ENCODE data around the gene KLHL14. TPM values are rescaled to one million over a fixed set of nuclear protein-coding genes. Genes with fewer than 3 reads are reported as not detected.

Gene KLHL14
- total and polyA plus RNA-seq, 2 of the 13 experiments (the other 11 are each of a cell fraction or from before 2014, with no cell fraction given) = 16.0 to 41.8 TPM

DNA sequence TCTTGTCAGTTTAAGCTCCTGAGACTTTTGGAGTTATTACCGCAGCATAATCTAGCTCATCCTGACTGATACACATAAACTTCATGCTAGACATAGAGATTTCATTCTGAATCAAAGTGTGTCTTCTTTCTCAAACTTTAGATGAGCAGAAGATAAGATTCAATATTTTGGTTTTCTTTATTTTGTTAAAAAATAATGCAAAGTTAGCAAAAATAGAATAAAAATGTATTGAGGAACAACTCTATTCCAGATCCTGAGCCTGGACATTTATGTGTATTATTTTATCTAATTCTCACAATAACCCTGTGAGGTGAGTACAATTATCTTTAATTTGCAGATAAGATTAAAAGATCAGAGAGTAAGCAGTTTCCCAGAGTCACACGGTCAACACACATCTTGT lies 38.4 kb downstream of the KLHL14 start:
- Histone ChIP-seq H4K20me1 (ENCODE audit: insufficient read depth, low read length) (no peaks in the 10 kb centered on the region; the same call in 1 of the 2 replicates), H3K4me2 (ENCODE audit: low read depth, low read length) (no peak overlapping the region), H3K4me1 (ENCODE audit: insufficient read depth, low read length) (no peaks in the 10 kb centered on the region), H2AFZ (ENCODE audit: low read length) (no peak overlapping the region), H3K36me3 (replicated peaks in 1 of 2; ENCODE audit: control insufficient read depth in 1 of 2, insufficient read depth in 2 of 2, low read length in 2 of 2) (peaks cover 10 to 68% of the 10 kb centered on the region in 2 experiments), H3K27ac (ENCODE audit: extremely low read length, insufficient read depth, low read length) (no peak overlapping the region), H3K9me3 (ENCODE audit: low read length) (no peaks in the 10 kb centered on the region), H3K79me2 (ENCODE audit: insufficient read depth, low read length) (peaks cover 21% of the 10 kb centered on the region), H3K4me3 (replicated peaks in 1 of 3; ENCODE audit: insufficient read depth in 1 of 3, low read depth in 2 of 3, low read length in 3 of 3) (no peak overlapping the region), H3K9ac (ENCODE audit: insufficient read depth, low read depth, low read length) (no peak overlapping the region), H3K27me3 (ENCODE audit: control insufficient read depth in 1 of 2, insufficient read depth in 2 of 2, low read length in 2 of 2) (no peaks in the 10 kb centered on the region)
- CTCF ChIA-PET (ENCODE audit: low intra/inter-chr PET ratio, low total read pairs) = no interaction called here
- ATAC-seq (no peak), FAIRE-seq (no peak), DNase-seq (ENCODE audit: low spot score) (no peak)
- in situ Hi-C loops (cut with HindIII; ENCODE audit: extremely low pct_ligation_motif_present, low pct_unique_long_range_greater_than_20kb) = no loop called here
- intact Hi-C loops (cut with micrococcal nuclease; ENCODE audit: unreplicated experiment) = no loop called here
- TF ChIP-seq ZSCAN9 (CRISPR knock-in tag; IDR thresholded peaks at IDR 0.05; ENCODE audit: borderline replicate concordance) (no peak), ZNF672 (CRISPR knock-in tag; IDR thresholded peaks at IDR 0.05) (no peak), MATR3 (CRISPR knock-in tag; IDR thresholded peaks at IDR 0.05) (no peak), RARA (CRISPR knock-in tag; IDR thresholded peaks at IDR 0.05) (no peak), MAFF (IDR thresholded peaks at IDR 0.05; ENCODE audit: low read depth, low read length) (peak; percentile 74), ARNT (IDR thresholded peaks at IDR 0.05) (no peak), MYPOP (CRISPR knock-in tag; IDR thresholded peaks at IDR 0.05) (no peak), MAFK (conservative IDR thresholded peaks at IDR 0.05 in 1 of 2, IDR thresholded peaks at IDR 0.05 in 1 of 2; ENCODE audit: low read length in 2 of 2) (peak; percentile 72 to 83)
- WGBS (ENCODE audit: low lambda C conversion rate) = 100% methylated on average over 2 of the region's 2 CpGs
- POLR2A ChIA-PET = no interaction called here
- BruUV-seq (replicated peaks) = no TSS peak

DNA sequence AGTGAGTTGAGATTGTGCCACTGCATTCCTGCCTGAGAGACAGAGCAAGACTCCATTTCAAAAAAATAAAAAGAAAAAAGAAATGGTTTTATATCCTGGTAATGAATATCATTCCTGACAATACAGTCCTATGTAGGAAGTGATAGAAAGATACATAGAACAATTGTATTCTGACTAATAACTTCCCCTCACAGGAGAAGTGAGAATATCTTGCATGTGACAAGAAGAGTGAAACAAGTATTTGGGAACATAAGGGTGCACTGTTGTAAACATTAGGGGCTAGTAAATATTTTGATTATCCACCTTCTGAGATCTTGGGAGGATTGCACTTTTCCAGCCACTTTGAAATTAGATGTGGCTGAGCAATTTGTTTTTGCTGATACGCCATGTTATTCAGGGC lies 40.7 kb downstream of the KLHL14 start:
- POLR2A ChIA-PET = no interaction called here

More for the DNA sequence above, 40.7 kb downstream of the KLHL14 start:
- intact Hi-C loops (cut with micrococcal nuclease; ENCODE audit: unreplicated experiment) (no loop called here), in situ Hi-C loops (cut with HindIII; ENCODE audit: extremely low pct_ligation_motif_present, low pct_unique_long_range_greater_than_20kb) (no loop called here)
- H3K36me3 ChIP-seq (replicated peaks in 1 of 2; ENCODE audit: control insufficient read depth in 1 of 2, insufficient read depth in 2 of 2, low read length in 2 of 2) = peaks cover 9 to 71% of the 10 kb centered on the region in 2 experiments
- no peak for FAIRE-seq
- H3K27ac ChIP-seq (ENCODE audit: extremely low read length, insufficient read depth, low read length) = no peak overlapping the region
- H3K4me3 ChIP-seq (replicated peaks in 1 of 3; ENCODE audit: insufficient read depth in 1 of 3, low read depth in 2 of 3, low read length in 3 of 3) = no peak overlapping the region
- H3K79me2 ChIP-seq (ENCODE audit: insufficient read depth, low read length) = peaks cover 24% of the 10 kb centered on the region
- no TSS peak for BruUV-seq (replicated peaks)
- H3K4me1 ChIP-seq (ENCODE audit: insufficient read depth, low read length) = no peaks in the 10 kb centered on the region
- CTCF ChIA-PET (ENCODE audit: low intra/inter-chr PET ratio, low total read pairs) = no interaction called here
- no peak overlapping the region for H2AFZ ChIP-seq (ENCODE audit: low read length)
- no peak for TF ChIP-seq SP5 (CRISPR knock-in tag; IDR thresholded peaks at IDR 0.05; ENCODE audit: borderline replicate concordance, low read depth)
- TF ChIP-seq GATA4 (IDR thresholded peaks at IDR 0.05; ENCODE audit: borderline replicate concordance, low read depth) = no peak
- TF ChIP-seq STAT5B (CRISPR knock-in tag; IDR thresholded peaks at IDR 0.05) = no peak
- TF ChIP-seq ZNF383 (CRISPR knock-in tag; IDR thresholded peaks at IDR 0.05; ENCODE audit: borderline replicate concordance) = no peak
- WGBS (ENCODE audit: low lambda C conversion rate) = 95% methylated on average over 1 of the region's 1 CpG
- H3K9ac ChIP-seq (ENCODE audit: insufficient read depth, low read depth, low read length) = no peak overlapping the region
- no peaks in the 10 kb centered on the region for H3K9me3 ChIP-seq (ENCODE audit: low read length)
- H3K4me2 ChIP-seq (ENCODE audit: low read depth, low read length) = no peak overlapping the region
- H3K27me3 ChIP-seq (ENCODE audit: control insufficient read depth in 1 of 2, insufficient read depth in 2 of 2, low read length in 2 of 2) = no peaks in the 10 kb centered on the region
- DNase-seq (ENCODE audit: low spot score) = no peak
- no peaks in the 10 kb centered on the region; the same call in 1 of the 2 replicates for H4K20me1 ChIP-seq (ENCODE audit: insufficient read depth, low read length)
- no peak for ATAC-seq

All from HepG2 (cell line).